Measurements from ENCODE around the gene AGFG2. TPM values are rescaled to one million over a fixed set of nuclear protein-coding genes. Genes with fewer than 3 reads are reported as not detected.

The AGFG2 gene
- total RNA-seq, 1 donor from 2014 or later: 1.3 TPM

GRCh38 chr7:100543586-100543985 is 4.6 kb downstream of the AGFG2 start:
- FAIRE-seq (no peak), DNase-seq (ENCODE audit: low read depth) (no peak)
- H3K27me3 ChIP-seq (ENCODE audit: control insufficient read depth, insufficient read depth, low read length): no peaks in the 10 kb centered on the region
- H3K4me3 ChIP-seq (ENCODE audit: low read depth, low read length): no peak overlapping the region
- no peaks in the 10 kb centered on the region for H3K36me3 ChIP-seq (ENCODE audit: control insufficient read depth, insufficient read depth, low read length)
- no peak for TF ChIP-seq CTCF (IDR thresholded peaks at IDR 0.05; ENCODE audit: insufficient read depth, low read length, severe bottlenecking)

- no peak overlapping the region for H3K4me3 ChIP-seq (ENCODE audit: low read depth, low read length)
- no peaks in the 10 kb centered on the region for H3K27me3 ChIP-seq (ENCODE audit: control insufficient read depth, insufficient read depth, low read length)
- DNase-seq (ENCODE audit: low read depth) (no peak), FAIRE-seq (no peak)
- TF ChIP-seq CTCF (IDR thresholded peaks at IDR 0.05; ENCODE audit: insufficient read depth, low read length, severe bottlenecking): no peak
- H3K36me3 ChIP-seq (ENCODE audit: control insufficient read depth, insufficient read depth, low read length): no peaks in the 10 kb centered on the region
These were observed 5.4 kb downstream of the AGFG2 start for GRCh38 chr7:100544386-100544785.

- FAIRE-seq: no peak
- Histone ChIP-seq H3K36me3 (ENCODE audit: control insufficient read depth, insufficient read depth, low read length) (no peaks in the 10 kb centered on the region), H3K27me3 (ENCODE audit: control insufficient read depth, insufficient read depth, low read length) (no peaks in the 10 kb centered on the region), H3K4me3 (ENCODE audit: low read depth, low read length) (no peak overlapping the region)
- peak; percentile 46 for DNase-seq (ENCODE audit: low read depth)
- TF ChIP-seq CTCF (IDR thresholded peaks at IDR 0.05; ENCODE audit: insufficient read depth, low read length, severe bottlenecking): no peak
These were observed 6.0 kb downstream of the AGFG2 start for GRCh38 chr7:100544967-100545359.

- no peak for TF ChIP-seq CTCF (IDR thresholded peaks at IDR 0.05; ENCODE audit: insufficient read depth, low read length, severe bottlenecking)
- FAIRE-seq (no peak), DNase-seq (ENCODE audit: low read depth) (peak; percentile 89)
- Histone ChIP-seq H3K4me3 (ENCODE audit: low read depth, low read length) (no peak overlapping the region), H3K36me3 (ENCODE audit: control insufficient read depth, insufficient read depth, low read length) (no peaks in the 10 kb centered on the region), H3K27me3 (ENCODE audit: control insufficient read depth, insufficient read depth, low read length) (no peaks in the 10 kb centered on the region)
These were observed 6.5 kb downstream of the AGFG2 start for GRCh38 chr7:100545360-100546128.

- no peak for TF ChIP-seq CTCF (IDR thresholded peaks at IDR 0.05; ENCODE audit: insufficient read depth, low read length, severe bottlenecking)
- FAIRE-seq: no peak
These were observed 7.3 kb downstream of the AGFG2 start for GRCh38 chr7:100546129-100546925.

More at GRCh38 chr7:100546129-100546925, 7.3 kb downstream of the AGFG2 start:
- Histone ChIP-seq H3K36me3 (ENCODE audit: control insufficient read depth, insufficient read depth, low read length) (no peaks in the 10 kb centered on the region), H3K27me3 (ENCODE audit: control insufficient read depth, insufficient read depth, low read length) (no peaks in the 10 kb centered on the region), H3K4me3 (ENCODE audit: low read depth, low read length) (no peak overlapping the region)
- DNase-seq (ENCODE audit: low read depth): peak; percentile 46

Measured in bronchial epithelial cell (primary cell).